DMS153 treated with DMSO at 0.1 percent for 48 hours (cell line): ENCODE measurements around the gene SLX4.
"Not testable (repeated sequence)": the region's sequence is repeated elsewhere in the genome, so short reads cannot be mapped to it uniquely, and the experiment has no call there.

Experiments
- DNase-seq: peaks from one replicate; lab custom pipeline; 2025; ENCODE audit not compliant: unreplicated experiment; lab: John Stamatoyannopoulos, UW

Gene SLX4, protein sequence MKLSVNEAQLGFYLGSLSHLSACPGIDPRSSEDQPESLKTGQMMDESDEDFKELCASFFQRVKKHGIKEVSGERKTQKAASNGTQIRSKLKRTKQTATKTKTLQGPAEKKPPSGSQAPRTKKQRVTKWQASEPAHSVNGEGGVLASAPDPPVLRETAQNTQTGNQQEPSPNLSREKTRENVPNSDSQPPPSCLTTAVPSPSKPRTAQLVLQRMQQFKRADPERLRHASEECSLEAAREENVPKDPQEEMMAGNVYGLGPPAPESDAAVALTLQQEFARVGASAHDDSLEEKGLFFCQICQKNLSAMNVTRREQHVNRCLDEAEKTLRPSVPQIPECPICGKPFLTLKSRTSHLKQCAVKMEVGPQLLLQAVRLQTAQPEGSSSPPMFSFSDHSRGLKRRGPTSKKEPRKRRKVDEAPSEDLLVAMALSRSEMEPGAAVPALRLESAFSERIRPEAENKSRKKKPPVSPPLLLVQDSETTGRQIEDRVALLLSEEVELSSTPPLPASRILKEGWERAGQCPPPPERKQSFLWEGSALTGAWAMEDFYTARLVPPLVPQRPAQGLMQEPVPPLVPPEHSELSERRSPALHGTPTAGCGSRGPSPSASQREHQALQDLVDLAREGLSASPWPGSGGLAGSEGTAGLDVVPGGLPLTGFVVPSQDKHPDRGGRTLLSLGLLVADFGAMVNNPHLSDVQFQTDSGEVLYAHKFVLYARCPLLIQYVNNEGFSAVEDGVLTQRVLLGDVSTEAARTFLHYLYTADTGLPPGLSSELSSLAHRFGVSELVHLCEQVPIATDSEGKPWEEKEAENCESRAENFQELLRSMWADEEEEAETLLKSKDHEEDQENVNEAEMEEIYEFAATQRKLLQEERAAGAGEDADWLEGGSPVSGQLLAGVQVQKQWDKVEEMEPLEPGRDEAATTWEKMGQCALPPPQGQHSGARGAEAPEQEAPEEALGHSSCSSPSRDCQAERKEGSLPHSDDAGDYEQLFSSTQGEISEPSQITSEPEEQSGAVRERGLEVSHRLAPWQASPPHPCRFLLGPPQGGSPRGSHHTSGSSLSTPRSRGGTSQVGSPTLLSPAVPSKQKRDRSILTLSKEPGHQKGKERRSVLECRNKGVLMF (N-terminal part only)

GRCh38 chr16:3611146-3611975, at the start of gene SLX4:
TSS of gene SLX4 (minus strand) at chr16:3611606. CDS start at chr16:3608964, 2,642 bp downstream.
- DNase-seq = peak; percentile 88

- no peak for DNase-seq
Observed at GRCh38 chr16:3659251-3659650, 47.8 kb upstream of the SLX4 start.

DNA sequence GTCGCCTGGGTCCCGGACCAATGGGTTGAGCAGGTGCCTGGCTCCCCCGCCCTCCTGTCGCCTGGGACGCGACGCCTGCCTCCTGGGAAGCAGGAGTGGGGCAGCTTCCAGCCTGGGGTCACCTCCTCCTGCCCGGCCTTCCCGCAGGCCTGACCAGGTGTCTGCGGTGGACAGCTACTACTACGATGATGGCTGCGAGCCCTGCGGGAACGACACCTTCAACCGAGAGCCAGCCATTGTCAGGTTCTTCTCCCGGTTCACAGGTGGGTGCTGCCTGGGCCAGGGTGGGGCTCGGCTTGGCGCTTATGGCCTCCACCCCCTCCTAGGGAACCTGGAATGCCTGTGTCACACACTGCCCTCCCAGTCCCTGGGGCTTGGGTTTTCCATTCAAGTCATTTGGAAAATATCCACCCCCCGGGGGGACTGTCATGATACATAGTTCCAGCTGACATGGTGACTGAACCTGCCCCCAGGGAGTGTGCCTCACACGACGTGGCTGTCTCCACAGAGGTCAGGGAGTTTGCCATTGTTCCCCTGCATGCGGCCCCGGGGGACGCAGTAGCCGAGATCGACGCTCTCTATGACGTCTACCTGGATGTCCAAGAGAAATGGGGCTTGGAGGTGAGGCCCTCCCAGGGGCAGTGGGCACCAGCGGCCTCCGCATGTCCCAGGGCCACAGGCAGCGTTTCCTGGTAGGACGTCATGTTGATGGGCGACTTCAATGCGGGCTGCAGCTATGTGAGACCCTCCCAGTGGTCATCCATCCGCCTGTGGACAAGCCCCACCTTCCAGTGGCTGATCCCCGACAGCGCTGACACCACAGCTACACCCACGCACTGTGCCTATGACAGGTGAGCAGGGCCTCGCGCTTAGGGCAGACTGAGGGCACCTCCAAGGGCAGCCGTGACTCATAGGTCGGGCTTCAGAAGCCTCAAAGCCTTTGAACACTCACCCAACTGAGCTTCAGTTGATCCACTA, 45.4 kb upstream of the SLX4 start:
- no peak for DNase-seq

- DNase-seq = not testable (repeated sequence)
Observed at GRCh38 chr16:3656160-3656490, 44.7 kb upstream of the SLX4 start.

GRCh38 chr16:3655396-3656159, 44.2 kb upstream of the SLX4 start:
- DNase-seq = no peak

DNA sequence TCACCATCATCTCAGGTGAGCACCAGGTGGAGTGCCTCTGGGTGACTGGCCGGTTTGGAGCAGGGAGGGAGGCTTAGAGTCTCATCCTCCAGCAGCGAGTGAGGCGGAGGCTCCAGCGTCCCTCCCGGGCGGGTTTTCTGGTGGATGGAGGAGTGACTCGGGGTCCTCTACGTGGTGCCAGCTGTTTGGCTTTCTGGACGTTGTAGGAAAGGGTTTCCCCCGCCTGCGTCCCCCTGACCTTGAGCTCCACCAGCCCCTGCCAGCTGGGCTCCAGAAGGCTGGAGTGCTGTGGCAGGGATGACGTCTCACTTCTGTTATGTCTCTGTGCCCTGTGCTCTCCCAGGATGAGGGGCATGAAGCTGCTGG, 43.6 kb upstream of the SLX4 start:
- no peak for DNase-seq

DNA sequence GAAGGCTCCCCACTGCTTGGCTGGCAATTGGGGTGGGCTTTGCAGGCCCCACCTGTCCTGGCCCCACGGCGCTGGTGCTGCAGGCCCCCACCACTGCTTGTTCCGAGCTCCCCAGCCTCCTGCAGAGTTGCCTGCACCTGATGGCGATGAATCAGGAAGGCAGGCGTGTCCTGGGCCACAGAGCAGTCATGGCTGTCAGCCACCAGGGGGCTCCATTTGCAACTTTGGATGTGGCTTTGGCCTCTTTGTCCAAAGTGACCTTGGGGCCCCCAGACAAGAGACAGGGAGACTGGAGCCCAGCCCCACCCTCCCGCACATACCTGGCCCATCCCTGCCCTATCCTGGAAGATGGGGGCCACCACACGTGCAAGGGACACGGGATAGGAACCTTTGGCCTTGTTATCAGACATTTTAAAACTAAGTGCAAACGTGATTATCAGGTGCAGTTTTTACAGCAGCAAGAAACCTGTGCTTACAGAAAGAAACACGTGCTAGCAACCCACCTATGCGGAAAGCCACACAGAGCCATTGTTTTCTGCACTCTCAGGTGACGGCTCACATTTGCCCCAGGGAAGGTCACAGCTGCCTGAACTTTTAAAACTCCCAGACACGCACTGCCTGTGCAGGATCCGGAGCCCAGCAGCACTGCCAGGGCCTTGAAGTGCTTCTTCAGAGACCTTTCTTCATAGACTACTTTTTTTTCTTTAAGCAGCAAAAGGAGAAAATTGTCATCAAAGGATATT, 43.0 kb upstream of the SLX4 start, which contains the start of gene DNASE1:
DNASE1 (plus strand) TSS at position 443 of the 743 bp plus-strand sequence. CDS start 683 bp downstream, outside the sequence.
- peak; percentile 3 for DNase-seq

- DNase-seq = no peak
Observed at GRCh38 chr16:3652373-3653195, 41.2 kb upstream of the SLX4 start.

GRCh38 chr16:3651461-3652372, 40.3 kb upstream of the SLX4 start:
- no peak for DNase-seq

GRCh38 chr16:3650631-3651265, 39.3 kb upstream of the SLX4 start:
- no peak for DNase-seq

GRCh38 chr16:3646348-3646920, 35.0 kb upstream of the SLX4 start:
- DNase-seq = peak; percentile 78

DNA sequence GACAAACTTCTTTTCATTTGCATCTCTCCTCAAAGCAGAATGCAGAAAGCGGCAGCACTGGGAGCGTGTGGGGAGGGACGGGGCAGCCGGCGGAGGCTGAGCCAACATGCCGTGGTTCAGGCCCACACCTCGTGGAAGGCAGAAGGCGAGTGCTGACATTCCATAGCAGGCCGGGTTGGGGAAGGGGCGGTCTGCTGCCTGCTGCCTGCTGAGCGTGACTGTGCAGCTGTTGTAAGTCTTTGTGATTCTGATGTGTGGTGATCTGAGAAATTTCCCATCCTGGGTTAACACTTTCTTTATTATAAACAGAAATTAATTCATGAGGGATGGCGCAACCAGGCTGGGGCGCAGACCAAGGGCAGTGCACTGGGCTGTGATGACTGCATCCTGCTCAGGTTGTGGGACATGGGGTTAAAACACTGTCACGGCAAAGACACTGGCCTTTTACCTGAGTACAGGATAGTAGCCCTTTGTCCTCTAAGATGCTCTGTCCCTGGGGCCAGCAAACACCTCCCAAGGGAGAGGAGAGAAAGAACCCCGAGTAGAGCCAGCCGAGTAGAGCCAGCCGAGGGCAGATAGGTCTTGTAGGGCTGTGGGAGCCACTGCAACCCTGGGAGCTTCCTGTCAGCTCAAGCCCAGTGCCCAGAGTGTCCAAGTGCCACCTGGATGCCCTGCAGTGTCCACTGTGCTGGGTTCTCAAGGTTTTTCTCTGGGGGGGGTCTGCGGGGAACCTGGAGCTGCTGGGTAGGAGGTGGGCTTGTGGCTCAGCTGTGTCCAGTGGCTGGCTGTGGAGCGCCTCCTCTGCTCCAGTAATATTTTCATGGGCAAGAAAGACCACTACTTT, 34.3 kb upstream of the SLX4 start:
- peak; percentile 39 for DNase-seq

DNA sequence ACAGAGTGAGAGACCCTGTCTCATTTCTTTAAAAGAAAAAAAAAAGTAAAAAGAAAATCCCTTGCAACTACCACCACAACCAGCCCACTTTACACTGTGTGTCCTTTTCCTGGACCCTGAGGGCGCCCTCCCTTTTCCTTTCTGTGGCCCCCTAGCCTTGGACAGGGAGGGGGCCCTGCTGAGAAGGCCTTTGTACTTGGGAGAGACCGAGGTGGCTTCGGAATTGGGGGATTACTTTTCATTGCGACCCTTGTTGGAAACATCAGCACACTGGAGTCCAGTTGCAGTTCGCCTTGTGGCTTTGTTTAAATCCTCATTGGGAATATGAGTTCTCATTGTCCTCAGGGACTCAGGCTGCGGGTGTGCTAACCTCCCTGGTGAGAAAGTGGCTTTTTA, 33.7 kb upstream of the SLX4 start:
- DNase-seq = no peak

GRCh38 chr16:3643095-3643730, 31.8 kb upstream of the SLX4 start:
- DNase-seq = no peak
